ENCODE data around the gene MT1A.

GRCh38 chr16:56629531-56629930, 8.9 kb upstream of the MT1A start:
- TF ChIP-seq CTCF (IDR thresholded peaks at IDR 0.05; ENCODE audit: low read length) (no peak), EZH2 (optimal IDR thresholded peaks at IDR 0.05; ENCODE audit: low read depth, low read length) (no peak)

All from MM.1S (cell line).